Measurements from ENCODE around the gene TRIM72.

Gene TRIM72

GRCh38 chr16:31181102-31181830, 32.7 kb upstream of the TRIM72 start:
- Histone ChIP-seq H3K9me2 (replicated peaks; ENCODE audit: control insufficient read depth, low read length) (no peaks in the 10 kb centered on the region), H3F3A (ENCODE audit: control insufficient read depth, insufficient read depth) (peaks cover 46% of the 10 kb centered on the region), H3K27ac (ENCODE audit: low read depth, low read length) (peak overlapping the region; percentile 89), H3K4me1 (ENCODE audit: control insufficient read depth, low read length) (peaks cover 44% of the 10 kb centered on the region), H3K9me3 (ENCODE audit: control insufficient read depth, insufficient read depth, low read length) (no peaks in the 10 kb centered on the region), H3K4me2 (ENCODE audit: low read length) (peak overlapping the region; percentile 99), H3K27me3 (ENCODE audit: control insufficient read depth, low read length) (no peaks in the 10 kb centered on the region), H4K20me1 (ENCODE audit: control insufficient read depth, insufficient read depth, low read depth, low read length) (peaks cover 52% of the 10 kb centered on the region), H3K4me3 (ENCODE audit: low read length) (peak overlapping the region; percentile 98), H3K79me2 (ENCODE audit: control insufficient read depth, low read length) (peaks cover 77% of the 10 kb centered on the region), H3K36me3 (ENCODE audit: control insufficient read depth, low read length) (peaks cover 66% of the 10 kb centered on the region)
- TF ChIP-seq EZH2phosphoT487 (IDR thresholded peaks at IDR 0.05; ENCODE audit: borderline replicate concordance, low read length) = no peak
- no peak for TF ChIP-seq CTCF (IDR thresholded peaks at IDR 0.05; ENCODE audit: low read depth, low read length, poor library complexity, severe bottlenecking)

GRCh38 chr16:31182391-31182790, 31.5 kb upstream of the TRIM72 start:
- peak overlapping the region; percentile 99 for H3K4me2 ChIP-seq (ENCODE audit: low read length)
- H3K9me2 ChIP-seq (replicated peaks; ENCODE audit: control insufficient read depth, low read length) = no peaks in the 10 kb centered on the region
- peak overlapping the region; percentile 98 for H3K4me3 ChIP-seq (ENCODE audit: low read length)
- H3K9me3 ChIP-seq (ENCODE audit: control insufficient read depth, insufficient read depth, low read length) = no peaks in the 10 kb centered on the region
- peaks cover 77% of the 10 kb centered on the region for H3K36me3 ChIP-seq (ENCODE audit: control insufficient read depth, low read length)
- H4K20me1 ChIP-seq (ENCODE audit: control insufficient read depth, insufficient read depth, low read depth, low read length) = peaks cover 63% of the 10 kb centered on the region
- H3K27ac ChIP-seq (ENCODE audit: low read depth, low read length) = no peak overlapping the region
- H3K4me1 ChIP-seq (ENCODE audit: control insufficient read depth, low read length) = peaks cover 38% of the 10 kb centered on the region
- TF ChIP-seq CTCF (IDR thresholded peaks at IDR 0.05; ENCODE audit: low read depth, low read length, poor library complexity, severe bottlenecking) = no peak
- no peak for TF ChIP-seq EZH2phosphoT487 (IDR thresholded peaks at IDR 0.05; ENCODE audit: borderline replicate concordance, low read length)
- no peaks in the 10 kb centered on the region for H3K27me3 ChIP-seq (ENCODE audit: control insufficient read depth, low read length)
- peaks cover 88% of the 10 kb centered on the region for H3K79me2 ChIP-seq (ENCODE audit: control insufficient read depth, low read length)
- peaks cover 55% of the 10 kb centered on the region for H3F3A ChIP-seq (ENCODE audit: control insufficient read depth, insufficient read depth)

- peaks cover 76% of the 10 kb centered on the region for H4K20me1 ChIP-seq (ENCODE audit: control insufficient read depth, insufficient read depth, low read depth, low read length)
- H3K79me2 ChIP-seq (ENCODE audit: control insufficient read depth, low read length) = peaks cover 98% of the 10 kb centered on the region
- 0 out of 2 replicates have a peak overlapping the region, but pooled peaks have one; percentile 99 for H3K4me2 ChIP-seq (ENCODE audit: low read length)
- no peaks in the 10 kb centered on the region for H3K27me3 ChIP-seq (ENCODE audit: control insufficient read depth, low read length)
- no peaks in the 10 kb centered on the region for H3K9me2 ChIP-seq (replicated peaks; ENCODE audit: control insufficient read depth, low read length)
- peaks cover 52% of the 10 kb centered on the region for H3F3A ChIP-seq (ENCODE audit: control insufficient read depth, insufficient read depth)
- peaks cover 91% of the 10 kb centered on the region for H3K36me3 ChIP-seq (ENCODE audit: control insufficient read depth, low read length)
- H3K4me3 ChIP-seq (ENCODE audit: low read length) = no peak overlapping the region
- H3K9me3 ChIP-seq (ENCODE audit: control insufficient read depth, insufficient read depth, low read length) = no peaks in the 10 kb centered on the region
- TF ChIP-seq EZH2phosphoT487 (IDR thresholded peaks at IDR 0.05; ENCODE audit: borderline replicate concordance, low read length) = no peak
- no peak for TF ChIP-seq CTCF (IDR thresholded peaks at IDR 0.05; ENCODE audit: low read depth, low read length, poor library complexity, severe bottlenecking)
- peaks cover 25% of the 10 kb centered on the region for H3K4me1 ChIP-seq (ENCODE audit: control insufficient read depth, low read length)
- H3K27ac ChIP-seq (ENCODE audit: low read depth, low read length) = no peak overlapping the region
These were observed 30.2 kb upstream of the TRIM72 start for GRCh38 chr16:31183432-31184428.
